CD4-positive, alpha-beta T cell treated with Interleukin-6 at 100 ng/mL for 8 hours (primary cell): Measurements from ENCODE around the gene MGAT5.
A peak's percentile ranks its signal among the peaks of the same experiment; 100 is the strongest.

Experiments
- DNase-seq: peaks from one replicate; pipeline ENCODE4 v3.0.0-alpha.2; 2020; ENCODE audit warnings: mixed read lengths, low spot score

MGAT5 gene

GRCh38 chr2:134449751-134450513 lies 196.1 kb downstream of the MGAT5 start:
- no peak for DNase-seq

- DNase-seq, result no peak
Observed at GRCh38 chr2:134451347-134451630, 197.4 kb downstream of the MGAT5 start.

GRCh38 chr2:134452042-134452733 lies 198.3 kb downstream of the MGAT5 start:
- no peak for DNase-seq

GRCh38 chr2:134453476-134453875 lies 199.6 kb downstream of the MGAT5 start:
- DNase-seq, result no peak

- DNase-seq, result no peak
Observed at GRCh38 chr2:134453973-134454372, 200.1 kb downstream of the MGAT5 start.

GRCh38 chr2:134454426-134454825 lies 200.6 kb downstream of the MGAT5 start:
- no peak for DNase-seq

- no peak for DNase-seq
Observed at GRCh38 chr2:134454931-134455330, 201.1 kb downstream of the MGAT5 start.

GRCh38 chr2:134455426-134455825 lies 201.6 kb downstream of the MGAT5 start:
- DNase-seq, result no peak

- no peak for DNase-seq
Observed at GRCh38 chr2:134457353-134457752, 203.5 kb downstream of the MGAT5 start.

GRCh38 chr2:134457765-134458472 lies 204.0 kb downstream of the MGAT5 start:
- DNase-seq, result no peak

GRCh38 chr2:134458473-134458853 lies 204.6 kb downstream of the MGAT5 start:
- DNase-seq, result no peak

- no peak for DNase-seq
Observed at GRCh38 chr2:134458950-134459349, 205.1 kb downstream of the MGAT5 start.

GRCh38 chr2:134459706-134460406 lies 206.0 kb downstream of the MGAT5 start:
- no peak for DNase-seq

GRCh38 chr2:134460583-134460998 lies 206.7 kb downstream of the MGAT5 start:
- peak; percentile 12 for DNase-seq

- no peak for DNase-seq
Observed at GRCh38 chr2:134461511-134461910, 207.6 kb downstream of the MGAT5 start.

- DNase-seq, result no peak
Observed at GRCh38 chr2:134462275-134462674, 208.4 kb downstream of the MGAT5 start.

- no peak for DNase-seq
Observed at GRCh38 chr2:134462791-134463698, 209.2 kb downstream of the MGAT5 start.

- no peak for DNase-seq
Observed at GRCh38 chr2:134463699-134464022, 209.8 kb downstream of the MGAT5 start.

- DNase-seq, result no peak
Observed at GRCh38 chr2:134465228-134466105, 211.6 kb downstream of the MGAT5 start.

- DNase-seq, result no peak
Observed at GRCh38 chr2:134466141-134466540, 212.3 kb downstream of the MGAT5 start.

GRCh38 chr2:134468164-134468563 lies 214.3 kb downstream of the MGAT5 start:
- DNase-seq, result no peak
